Neural progenitor cell (in vitro differentiated cells): ENCODE measurements around the gene CASP4. TPM values are rescaled to one million over a fixed set of nuclear protein-coding genes. Genes with fewer than 3 reads are reported as not detected.

Source experiments
- DNase-seq: peaks from one replicate; pipeline ENCODE4 v3.0.0-alpha.2; 2016; ENCODE audit warnings: low spot score
- H2AFZ ChIP-seq: fragments of 200-600 bp; sonication (generic); replicated peaks from 2 replicates; pipeline ENCODE4 v1.6.1; 2016; ENCODE audit warnings: antibody characterized with exemption
- H3F3A ChIP-seq: fragments of 200-600 bp; sonication (generic); 2 replicates; pipeline ENCODE4 v1.6.1; 2016; ENCODE audit warnings: antibody characterized with exemption, low read depth
- H3K27ac ChIP-seq: fragments of 200-600 bp; sonication (generic); 2 replicates; pipeline ENCODE4 v1.5.1; 2016; ENCODE audit warnings: mild to moderate bottlenecking
- H3K27me3 ChIP-seq: fragments of 200-600 bp; sonication (generic); 2 replicates; pipeline ENCODE4 v1.6.1; 2016; ENCODE audit warnings: mild to moderate bottlenecking, moderate library complexity
- H3K36me3 ChIP-seq: fragments of 200-600 bp; sonication (generic); 2 replicates; pipeline ENCODE4 v1.5.1; 2016
- H3K4me1 ChIP-seq: fragments of 200-600 bp; sonication (generic); 2 replicates; pipeline ENCODE4 v1.6.1; 2016; ENCODE audit warnings: mixed run types
- H3K4me2 ChIP-seq: fragments of 200-600 bp; sonication (generic); 2 replicates; pipeline ENCODE4 v1.6.1; 2016
- H3K4me3 ChIP-seq: fragments of 200-600 bp; sonication (generic); 2 replicates; pipeline ENCODE4 v1.5.1; 2016
- H3K79me2 ChIP-seq: fragments of 200-600 bp; sonication (generic); 2 replicates; pipeline ENCODE4 v1.6.1; 2016; ENCODE audit warnings: low read depth
- H3K9ac ChIP-seq: fragments of 200-600 bp; sonication (generic); 2 replicates; pipeline ENCODE4 v1.6.1; 2016
- H3K9me3 ChIP-seq: fragments of 200-600 bp; sonication (generic); 2 replicates; pipeline ENCODE4 v1.5.1; 2016; ENCODE audit warnings: low read depth
- H4K20me1 ChIP-seq: fragments of 200-600 bp; sonication (generic); 2 replicates; pipeline ENCODE4 v1.6.1; 2016; ENCODE audit warnings: low read depth
- H3K27ac Mint-ChIP-seq: 3 replicates; pipeline ENCODE4 v1.8.0; 2021; ENCODE audit warnings: mixed read lengths
- H3K27me3 Mint-ChIP-seq: 2 replicates; pipeline ENCODE4 v1.8.0; 2022; ENCODE audit warnings: low read depth, mild to moderate bottlenecking, inconsistent platforms, moderate library complexity, mixed read lengths; ENCODE audit not compliant: insufficient read depth
- H3K36me3 Mint-ChIP-seq: 3 replicates; pipeline ENCODE4 v1.8.0; 2021; ENCODE audit warnings: mixed read lengths
- H3K4me1 Mint-ChIP-seq: 3 replicates; pipeline ENCODE4 v1.8.0; 2021; ENCODE audit warnings: mixed read lengths
- H3K4me3 Mint-ChIP-seq: 3 replicates; pipeline ENCODE4 v1.8.0; 2021; ENCODE audit warnings: mild to moderate bottlenecking, moderate library complexity, mixed read lengths
- H3K9me3 Mint-ChIP-seq: 3 replicates; pipeline ENCODE4 v1.8.0; 2020; ENCODE audit warnings: mixed read lengths
- EZH2 ChIP-seq: fragments of 200-600 bp; sonication (generic); IDR thresholded peaks from 2 replicates; pipeline ENCODE4 v1.6.1; 2017; ENCODE audit warnings: antibody characterized with exemption, mild to moderate bottlenecking, moderate library complexity
- EZH2phosphoT487 ChIP-seq: fragments of 200-600 bp; sonication (generic); IDR thresholded peaks from 2 replicates; pipeline ENCODE4 v1.6.1; 2017; ENCODE audit warnings: antibody characterized with exemption
- total RNA-seq: library from RNA; depleted of rRNA; stranded (reverse); fragments of >200 nt; gene quantifications from 2 replicates; pipeline ENCODE4 v1.2.3, GENCODE V29; 2015; ENCODE audit warnings: low replicate concordance
- TF ChIP-seq, protein P1 (sequence below): fragments of 200-600 bp; sonication (generic); IDR thresholded peaks from 2 replicates; pipeline ENCODE4 v1.5.1; 2017; ENCODE audit warnings: antibody characterized with exemption, mild to moderate bottlenecking

CASP4 gene
- total RNA-seq, 1 donor from 2014 or later, result not detected

DNA sequence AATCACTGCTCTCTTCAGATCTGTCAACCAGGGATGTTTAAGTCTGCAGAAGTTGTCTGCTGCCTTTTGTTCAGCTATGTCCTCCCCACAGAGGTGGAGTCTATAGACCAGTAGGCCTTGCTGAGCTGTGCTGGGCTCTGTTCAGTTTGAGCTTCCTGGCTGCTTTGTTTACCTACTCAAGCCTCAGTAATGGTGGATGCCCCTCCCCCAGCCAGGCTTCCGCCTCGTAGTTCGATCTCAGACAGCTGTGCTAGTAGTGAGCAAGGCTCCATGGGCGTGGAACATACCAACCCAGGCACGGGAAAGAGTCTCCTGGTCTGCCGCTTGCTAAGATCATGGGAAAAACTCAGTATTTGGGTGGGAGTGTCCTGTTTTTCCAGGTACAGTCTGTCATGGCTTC, 42.5 kb downstream of the CASP4 start:
- no peak overlapping the region for H2AFZ ChIP-seq
- Mint-ChIP-seq H3K27me3 (no peaks in the 10 kb centered on the region), H3K9me3 (peaks cover 3% of the 10 kb centered on the region), H3K36me3 (no peaks in the 10 kb centered on the region), H3K27ac (no peak overlapping the region), H3K4me3 (no peak overlapping the region), H3K4me1 (no peaks in the 10 kb centered on the region)
- no peak overlapping the region for H3K4me3 ChIP-seq
- H3F3A ChIP-seq, result no peaks in the 10 kb centered on the region
- H3K79me2 ChIP-seq, result no peaks in the 10 kb centered on the region
- H4K20me1 ChIP-seq, result no peaks in the 10 kb centered on the region
- no peaks in the 10 kb centered on the region for H3K4me1 ChIP-seq
- H3K27ac ChIP-seq, result no peak overlapping the region
- DNase-seq, result no peak
- no peak overlapping the region for H3K9ac ChIP-seq
- H3K36me3 ChIP-seq, result no peaks in the 10 kb centered on the region
- no peaks in the 10 kb centered on the region for H3K9me3 ChIP-seq
- no peak overlapping the region for H3K4me2 ChIP-seq
- TF ChIP-seq EZH2phosphoT487 (no peak), EZH2 (no peak)
- TF ChIP-seq, protein P1, sequence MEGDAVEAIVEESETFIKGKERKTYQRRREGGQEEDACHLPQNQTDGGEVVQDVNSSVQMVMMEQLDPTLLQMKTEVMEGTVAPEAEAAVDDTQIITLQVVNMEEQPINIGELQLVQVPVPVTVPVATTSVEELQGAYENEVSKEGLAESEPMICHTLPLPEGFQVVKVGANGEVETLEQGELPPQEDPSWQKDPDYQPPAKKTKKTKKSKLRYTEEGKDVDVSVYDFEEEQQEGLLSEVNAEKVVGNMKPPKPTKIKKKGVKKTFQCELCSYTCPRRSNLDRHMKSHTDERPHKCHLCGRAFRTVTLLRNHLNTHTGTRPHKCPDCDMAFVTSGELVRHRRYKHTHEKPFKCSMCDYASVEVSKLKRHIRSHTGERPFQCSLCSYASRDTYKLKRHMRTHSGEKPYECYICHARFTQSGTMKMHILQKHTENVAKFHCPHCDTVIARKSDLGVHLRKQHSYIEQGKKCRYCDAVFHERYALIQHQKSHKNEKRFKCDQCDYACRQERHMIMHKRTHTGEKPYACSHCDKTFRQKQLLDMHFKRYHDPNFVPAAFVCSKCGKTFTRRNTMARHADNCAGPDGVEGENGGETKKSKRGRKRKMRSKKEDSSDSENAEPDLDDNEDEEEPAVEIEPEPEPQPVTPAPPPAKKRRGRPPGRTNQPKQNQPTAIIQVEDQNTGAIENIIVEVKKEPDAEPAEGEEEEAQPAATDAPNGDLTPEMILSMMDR, result no peak
- no peaks in the 10 kb centered on the region for H3K27me3 ChIP-seq

DNA sequence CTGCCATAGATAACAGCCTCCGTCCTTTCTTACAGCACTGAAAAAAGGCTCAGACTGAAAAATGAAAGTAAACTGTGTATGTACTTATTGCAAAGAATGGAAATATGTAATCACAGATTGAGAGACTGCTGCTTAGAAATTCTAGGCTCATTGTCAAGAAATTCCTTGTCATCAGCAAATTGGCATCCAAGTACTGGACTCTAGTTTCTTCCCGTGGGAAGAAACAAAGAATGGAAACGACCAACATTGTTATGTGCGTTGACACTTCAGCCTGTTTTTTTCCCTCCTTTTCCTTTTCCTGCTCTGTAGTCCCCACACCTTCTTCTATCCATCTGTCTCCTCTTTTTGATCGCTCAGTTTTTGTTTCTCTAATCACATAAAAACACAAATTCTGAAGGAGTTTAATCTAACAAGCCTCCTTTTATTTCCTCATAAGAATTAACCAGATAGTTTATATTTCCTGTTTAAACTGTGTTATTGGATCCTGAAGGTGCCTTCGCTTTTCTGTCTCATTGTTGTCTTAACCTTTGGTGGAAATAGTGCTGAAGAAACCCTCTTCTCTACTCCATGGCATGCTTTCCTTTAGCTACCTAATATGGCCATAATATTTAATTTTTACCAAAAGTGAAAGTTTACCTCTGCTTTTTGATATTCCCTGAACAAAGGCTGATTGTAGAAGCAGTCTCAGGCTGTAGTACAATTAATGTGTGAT, 50.1 kb downstream of the CASP4 start:
- H3K27me3 Mint-ChIP-seq, result no peaks in the 10 kb centered on the region
- H3K36me3 Mint-ChIP-seq, result no peaks in the 10 kb centered on the region
- Histone ChIP-seq H2AFZ (no peak overlapping the region), H3K27me3 (no peaks in the 10 kb centered on the region), H3K36me3 (no peaks in the 10 kb centered on the region), H3F3A (no peaks in the 10 kb centered on the region), H4K20me1 (no peaks in the 10 kb centered on the region), H3K27ac (no peak overlapping the region), H3K9ac (no peak overlapping the region), H3K79me2 (no peaks in the 10 kb centered on the region), H3K4me3 (no peak overlapping the region), H3K9me3 (no peaks in the 10 kb centered on the region), H3K4me2 (no peak overlapping the region), H3K4me1 (no peaks in the 10 kb centered on the region)
- H3K4me1 Mint-ChIP-seq, result no peaks in the 10 kb centered on the region
- no peak overlapping the region for H3K4me3 Mint-ChIP-seq
- H3K27ac Mint-ChIP-seq, result no peak overlapping the region
- TF ChIP-seq, protein P1, result no peak
- TF ChIP-seq EZH2 (no peak), EZH2phosphoT487 (no peak)
- no peak for DNase-seq
- H3K9me3 Mint-ChIP-seq, result no peaks in the 10 kb centered on the region

GRCh38 chr11:104917271-104918112, 50.9 kb downstream of the CASP4 start:
- H3K27ac Mint-ChIP-seq, result no peak overlapping the region
- no peaks in the 10 kb centered on the region for H3K4me1 Mint-ChIP-seq
- no peak overlapping the region for H3K27ac ChIP-seq
- H3K9me3 Mint-ChIP-seq, result no peaks in the 10 kb centered on the region
- no peaks in the 10 kb centered on the region for H3K79me2 ChIP-seq
- no peaks in the 10 kb centered on the region for H3K27me3 ChIP-seq
- no peak for DNase-seq
- no peaks in the 10 kb centered on the region for H4K20me1 ChIP-seq
- no peak for TF ChIP-seq EZH2
- TF ChIP-seq EZH2phosphoT487, result no peak
- TF ChIP-seq, protein P1, result no peak
- H3K9me3 ChIP-seq, result no peaks in the 10 kb centered on the region
- no peaks in the 10 kb centered on the region for H3K27me3 Mint-ChIP-seq
- no peak overlapping the region for H3K4me3 ChIP-seq
- no peaks in the 10 kb centered on the region for H3K4me1 ChIP-seq
- H3K36me3 ChIP-seq, result no peaks in the 10 kb centered on the region
- no peak overlapping the region for H3K4me3 Mint-ChIP-seq
- no peak overlapping the region for H3K9ac ChIP-seq
- H2AFZ ChIP-seq, result no peak overlapping the region
- H3F3A ChIP-seq, result no peaks in the 10 kb centered on the region
- no peaks in the 10 kb centered on the region for H3K36me3 Mint-ChIP-seq
- H3K4me2 ChIP-seq, result no peak overlapping the region
